ENCODE data around the gene THSD7B.
"Not testable (repeated sequence)": the region's sequence is repeated elsewhere in the genome, so short reads cannot be mapped to it uniquely, and the experiment has no call there.

The THSD7B gene

GRCh38 chr2:137049518-137049917 is 284.2 kb downstream of the THSD7B start:
- no peak for TF ChIP-seq CTCF (IDR thresholded peaks at IDR 0.05; ENCODE audit: control extremely low read depth, extremely low read depth, low read depth, missing control alignments)
- ChIA-PET POLR2A (no interaction called here), CTCF (interaction anchor here (1.1 to 1.3 kb wide), 2 partner anchors 9 to 15 kb away, joined by 3 to 5 read pairs; no protein-coding TSS in a partner anchor)
- no peak for DNase-seq (ENCODE audit: extremely low spot score)

GRCh38 chr2:137050949-137051348 is 285.6 kb downstream of the THSD7B start:
- TF ChIP-seq CTCF (IDR thresholded peaks at IDR 0.05; ENCODE audit: control extremely low read depth, extremely low read depth, low read depth, missing control alignments) = no peak
- no peak for DNase-seq (ENCODE audit: extremely low spot score)
- CTCF ChIA-PET = no interaction called here
- POLR2A ChIA-PET = no interaction called here

- ChIA-PET CTCF (no interaction called here), POLR2A (no interaction called here)
- TF ChIP-seq CTCF (IDR thresholded peaks at IDR 0.05; ENCODE audit: control extremely low read depth, extremely low read depth, low read depth, missing control alignments) = no peak
- no peak for DNase-seq (ENCODE audit: extremely low spot score)
Measured at GRCh38 chr2:137051778-137052398, 286.5 kb downstream of the THSD7B start.

- POLR2A ChIA-PET = no interaction called here
- TF ChIP-seq CTCF (IDR thresholded peaks at IDR 0.05; ENCODE audit: control extremely low read depth, extremely low read depth, low read depth, missing control alignments) = no peak
- CTCF ChIA-PET = no interaction called here
- DNase-seq (ENCODE audit: extremely low spot score) = no peak
Measured at GRCh38 chr2:137056704-137057103, 291.4 kb downstream of the THSD7B start.

GRCh38 chr2:137076111-137076765 is 310.9 kb downstream of the THSD7B start:
- POLR2A ChIA-PET; CTCF ChIA-PET; DNase-seq (ENCODE audit: extremely low spot score): not testable (repeated sequence)

GRCh38 chr2:137091704-137092103 is 326.4 kb downstream of the THSD7B start:
- CTCF ChIA-PET = no interaction called here
- DNase-seq (ENCODE audit: extremely low spot score) = no peak
- POLR2A ChIA-PET = no interaction called here
- no peak for TF ChIP-seq CTCF (IDR thresholded peaks at IDR 0.05; ENCODE audit: control extremely low read depth, extremely low read depth, low read depth, missing control alignments)

- no peak for TF ChIP-seq CTCF (IDR thresholded peaks at IDR 0.05; ENCODE audit: control extremely low read depth, extremely low read depth, low read depth, missing control alignments)
- DNase-seq (ENCODE audit: extremely low spot score) = no peak
- ChIA-PET POLR2A (no interaction called here), CTCF (no interaction called here)
Measured at GRCh38 chr2:137093116-137093515, 327.8 kb downstream of the THSD7B start.

All from GM10248 (cell line).